ENCODE data around the gene DCT. TPM values are rescaled to one million over a fixed set of nuclear protein-coding genes. Genes with fewer than 3 reads are reported as not detected.
"Not testable (repeated sequence)": the region's sequence is repeated elsewhere in the genome, so short reads cannot be mapped to it uniquely, and the experiment has no call there.

DCT gene
- total RNA-seq: under 1 TPM in 7 of 8 experiments, not detected in 1; 0.10 to 0.95 (median 0.43) TPM

- Histone ChIP-seq H3K4me3 (no peak within 1 kb of the TSS), H3K27ac (no peak within 1 kb of the TSS), H3K4me1 (replicated peaks in 1 of 2) (peaks cover 13 to 14% of the 10 kb centered on the region in 2 donors)
- in situ Hi-C loops (cut with MboI; ENCODE audit: low pct_unique_long_range_greater_than_20kb in 2 of 9, low sequenced_read_pairs in 9 of 9, unreplicated experiment in 9 of 9): no loop called here
- WGBS, 10 experiments: 0 to 83% (median 30%) methylated on average over 1 to 3 of the region's 3 CpGs; no CpG with 5 or more reads in 2 of the 10 experiments
- ATAC-seq (replicated peaks in 6 of 8): peak in 2 of 8 experiments; percentile 25 to 39
These were observed at the start of gene DCT for GRCh38 chr13:94479616-94480015. TSS of gene DCT (minus strand) at chr13:94479682. CDS start at chr13:94479255, 427 bp downstream.

- not testable (repeated sequence) for H3K4me3 ChIP-seq; ATAC-seq (replicated peaks in 6 of 8)
- 33 to 100% (median 79%) methylated on average over 1 to 7 of the region's 7 CpGs; no CpG with 5 or more reads in 4 of the 10 experiments for WGBS, 10 experiments
These were observed 47.5 kb upstream of the DCT start for GRCh38 chr13:94526956-94527355.

GRCh38 chr13:94525781-94526180 is 46.3 kb upstream of the DCT start:
- no peak for ATAC-seq (replicated peaks in 6 of 8)
- Histone ChIP-seq H3K4me3 (no peak overlapping the region), H3K4me1 (replicated peaks in 1 of 2) (no peaks in the 10 kb centered on the region), H3K27ac (no peak overlapping the region)
- in situ Hi-C loops (cut with MboI; ENCODE audit: low pct_unique_long_range_greater_than_20kb in 2 of 9, low sequenced_read_pairs in 9 of 9, unreplicated experiment in 9 of 9): no loop called here
- WGBS, 10 experiments: 0 to 100% (median 42%) methylated on average over 1 to 2 of the region's 2 CpGs; no CpG with 5 or more reads in 2 of the 10 experiments

More at GRCh38 chr13:94526956-94527355, 47.5 kb upstream of the DCT start:
- H3K27ac ChIP-seq; in situ Hi-C loops (cut with MboI; ENCODE audit: low pct_unique_long_range_greater_than_20kb in 2 of 9, low sequenced_read_pairs in 9 of 9, unreplicated experiment in 9 of 9); H3K4me1 ChIP-seq (replicated peaks in 1 of 2): not testable (repeated sequence)

- WGBS, 10 experiments: 30 to 100% (median 88%) methylated on average over 1 to 5 of the region's 7 CpGs; no CpG with 5 or more reads in 3 of the 10 experiments
- no peak overlapping the region for H3K4me3 ChIP-seq
- in situ Hi-C loops (cut with MboI; ENCODE audit: low pct_unique_long_range_greater_than_20kb in 2 of 9, low sequenced_read_pairs in 9 of 9, unreplicated experiment in 9 of 9): no loop called here
- H3K27ac ChIP-seq: no peak overlapping the region
- no peaks in the 10 kb centered on the region for H3K4me1 ChIP-seq (replicated peaks in 1 of 2)
- no peak for ATAC-seq (replicated peaks in 6 of 8)
These were observed 44.9 kb upstream of the DCT start for GRCh38 chr13:94524407-94524806.

GRCh38 chr13:94520001-94520400 is 40.5 kb upstream of the DCT start:
- Histone ChIP-seq H3K4me1 (replicated peaks in 1 of 2) (no peaks in the 10 kb centered on the region), H3K4me3 (no peak overlapping the region), H3K27ac (no peak overlapping the region)
- in situ Hi-C loops (cut with MboI; ENCODE audit: low pct_unique_long_range_greater_than_20kb in 2 of 9, low sequenced_read_pairs in 9 of 9, unreplicated experiment in 9 of 9): no loop called here
- ATAC-seq (replicated peaks in 6 of 8): no peak

- WGBS, 10 experiments: 0 to 83% (median 40%) methylated on average over 1 of the region's 1 CpG; no CpG with 5 or more reads in 3 of the 10 experiments
- Histone ChIP-seq H3K4me1 (replicated peaks in 1 of 2) (no peaks in the 10 kb centered on the region), H3K27ac (no peak overlapping the region), H3K4me3 (no peak overlapping the region)
- in situ Hi-C loops (cut with MboI; ENCODE audit: low pct_unique_long_range_greater_than_20kb in 2 of 9, low sequenced_read_pairs in 9 of 9, unreplicated experiment in 9 of 9): no loop called here
- no peak for ATAC-seq (replicated peaks in 6 of 8)
These were observed 37.0 kb upstream of the DCT start for GRCh38 chr13:94516456-94516855.

- 10 to 100% (median 82%) methylated on average over 1 to 2 of the region's 4 CpGs; no CpG with 5 or more reads in 7 of the 10 experiments for WGBS, 10 experiments
- ATAC-seq (replicated peaks in 6 of 8): no peak
- in situ Hi-C loops (cut with MboI; ENCODE audit: low pct_unique_long_range_greater_than_20kb in 2 of 9, low sequenced_read_pairs in 9 of 9, unreplicated experiment in 9 of 9): no loop called here
- no peak overlapping the region for H3K4me3 ChIP-seq
- no peaks in the 10 kb centered on the region for H3K4me1 ChIP-seq (replicated peaks in 1 of 2)
- no peak overlapping the region for H3K27ac ChIP-seq
These were observed 36.4 kb upstream of the DCT start for GRCh38 chr13:94515911-94516310.

- WGBS, 10 experiments: 20 to 100% (median 94%) methylated on average over 1 to 2 of the region's 2 CpGs; no CpG with 5 or more reads in 3 of the 10 experiments
- no peak for ATAC-seq (replicated peaks in 6 of 8)
- no peak overlapping the region for H3K4me3 ChIP-seq
- in situ Hi-C loops (cut with MboI; ENCODE audit: low pct_unique_long_range_greater_than_20kb in 2 of 9, low sequenced_read_pairs in 9 of 9, unreplicated experiment in 9 of 9): no loop called here
- H3K27ac ChIP-seq: no peak overlapping the region
- H3K4me1 ChIP-seq (replicated peaks in 1 of 2): no peaks in the 10 kb centered on the region
These were observed 35.9 kb upstream of the DCT start for GRCh38 chr13:94515374-94515773.

GRCh38 chr13:94513026-94513425 is 33.5 kb upstream of the DCT start:
- no peak overlapping the region for H3K27ac ChIP-seq
- in situ Hi-C loops (cut with MboI; ENCODE audit: low pct_unique_long_range_greater_than_20kb in 2 of 9, low sequenced_read_pairs in 9 of 9, unreplicated experiment in 9 of 9): no loop called here
- 0 to 66% (median 26%) methylated on average over 1 to 4 of the region's 5 CpGs; no CpG with 5 or more reads in 2 of the 10 experiments for WGBS, 10 experiments
- no peaks in the 10 kb centered on the region for H3K4me1 ChIP-seq (replicated peaks in 1 of 2)
- ATAC-seq (replicated peaks in 6 of 8): no peak
- no peak overlapping the region for H3K4me3 ChIP-seq

- in situ Hi-C loops (cut with MboI; ENCODE audit: low pct_unique_long_range_greater_than_20kb in 2 of 9, low sequenced_read_pairs in 9 of 9, unreplicated experiment in 9 of 9): no loop called here
- Histone ChIP-seq H3K27ac (no peak overlapping the region), H3K4me1 (replicated peaks in 1 of 2) (no peaks in the 10 kb centered on the region), H3K4me3 (no peak overlapping the region)
- ATAC-seq (replicated peaks in 6 of 8): no peak
- 0 to 88% (median 38%) methylated on average over 1 of the region's 1 CpG; no CpG with 5 or more reads in 2 of the 10 experiments for WGBS, 10 experiments
These were observed 26.2 kb upstream of the DCT start for GRCh38 chr13:94505730-94506129.

GRCh38 chr13:94503851-94504250 is 24.4 kb upstream of the DCT start:
- in situ Hi-C loops (cut with MboI; ENCODE audit: low pct_unique_long_range_greater_than_20kb in 2 of 9, low sequenced_read_pairs in 9 of 9, unreplicated experiment in 9 of 9): no loop called here
- no peak for ATAC-seq (replicated peaks in 6 of 8)
- no peak overlapping the region for H3K27ac ChIP-seq
- H3K4me1 ChIP-seq (replicated peaks in 1 of 2): no peaks in the 10 kb centered on the region
- no peak overlapping the region for H3K4me3 ChIP-seq

- in situ Hi-C loops (cut with MboI; ENCODE audit: low pct_unique_long_range_greater_than_20kb in 2 of 9, low sequenced_read_pairs in 9 of 9, unreplicated experiment in 9 of 9); H3K4me3 ChIP-seq; H3K27ac ChIP-seq; H3K4me1 ChIP-seq (replicated peaks in 1 of 2); ATAC-seq (replicated peaks in 6 of 8): not testable (repeated sequence)
- 20 to 94% (median 80%) methylated on average over 1 to 4 of the region's 4 CpGs; no CpG with 5 or more reads in 3 of the 10 experiments for WGBS, 10 experiments
These were observed 19.3 kb upstream of the DCT start for GRCh38 chr13:94498831-94499230.

GRCh38 chr13:94495806-94496205 is 16.3 kb upstream of the DCT start:
- peak in 1 of 8 experiments; percentile 19 for ATAC-seq (replicated peaks in 6 of 8)
- WGBS, 10 experiments: 83 to 100% (median 93%) methylated on average over 1 to 3 of the region's 3 CpGs; no CpG with 5 or more reads in 4 of the 10 experiments

GRCh38 chr13:94494026-94494425 is 14.5 kb upstream of the DCT start:
- in situ Hi-C loops (cut with MboI; ENCODE audit: low pct_unique_long_range_greater_than_20kb in 2 of 9, low sequenced_read_pairs in 9 of 9, unreplicated experiment in 9 of 9): no loop called here
- no peak overlapping the region for H3K27ac ChIP-seq
- H3K4me1 ChIP-seq (replicated peaks in 1 of 2): no peaks in the 10 kb centered on the region
- WGBS, 10 experiments: 0 to 60% (median 33%) methylated on average over 1 to 2 of the region's 2 CpGs; no CpG with 5 or more reads in 4 of the 10 experiments
- H3K4me3 ChIP-seq: no peak overlapping the region
- no peak for ATAC-seq (replicated peaks in 6 of 8)

More at GRCh38 chr13:94495806-94496205, 16.3 kb upstream of the DCT start:
- no peaks in the 10 kb centered on the region for H3K4me1 ChIP-seq (replicated peaks in 1 of 2)
- in situ Hi-C loops (cut with MboI; ENCODE audit: low pct_unique_long_range_greater_than_20kb in 2 of 9, low sequenced_read_pairs in 9 of 9, unreplicated experiment in 9 of 9): no loop called here
- H3K4me3 ChIP-seq: no peak overlapping the region
- H3K27ac ChIP-seq: no peak overlapping the region
